HG03378 (cell line): ENCODE data around the gene SLC35F5.
A peak's percentile ranks its signal among the peaks of the same experiment; 100 is the strongest.
"Not testable (repeated sequence)": the region's sequence is repeated elsewhere in the genome, so short reads cannot be mapped to it uniquely, and the experiment has no call there.

Source experiments
- ATAC-seq: cut with Tn5 transposase; IDR thresholded peaks from one replicate; pipeline ENCODE4 v1.9.1; 2021; ENCODE audit warnings: mild to moderate bottlenecking, moderate library complexity; ENCODE audit not compliant: unreplicated experiment

Gene SLC35F5, protein sequence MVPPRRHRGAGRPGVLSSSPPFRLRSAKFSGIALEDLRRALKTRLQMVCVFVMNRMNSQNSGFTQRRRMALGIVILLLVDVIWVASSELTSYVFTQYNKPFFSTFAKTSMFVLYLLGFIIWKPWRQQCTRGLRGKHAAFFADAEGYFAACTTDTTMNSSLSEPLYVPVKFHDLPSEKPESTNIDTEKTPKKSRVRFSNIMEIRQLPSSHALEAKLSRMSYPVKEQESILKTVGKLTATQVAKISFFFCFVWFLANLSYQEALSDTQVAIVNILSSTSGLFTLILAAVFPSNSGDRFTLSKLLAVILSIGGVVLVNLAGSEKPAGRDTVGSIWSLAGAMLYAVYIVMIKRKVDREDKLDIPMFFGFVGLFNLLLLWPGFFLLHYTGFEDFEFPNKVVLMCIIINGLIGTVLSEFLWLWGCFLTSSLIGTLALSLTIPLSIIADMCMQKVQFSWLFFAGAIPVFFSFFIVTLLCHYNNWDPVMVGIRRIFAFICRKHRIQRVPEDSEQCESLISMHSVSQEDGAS

DNA sequence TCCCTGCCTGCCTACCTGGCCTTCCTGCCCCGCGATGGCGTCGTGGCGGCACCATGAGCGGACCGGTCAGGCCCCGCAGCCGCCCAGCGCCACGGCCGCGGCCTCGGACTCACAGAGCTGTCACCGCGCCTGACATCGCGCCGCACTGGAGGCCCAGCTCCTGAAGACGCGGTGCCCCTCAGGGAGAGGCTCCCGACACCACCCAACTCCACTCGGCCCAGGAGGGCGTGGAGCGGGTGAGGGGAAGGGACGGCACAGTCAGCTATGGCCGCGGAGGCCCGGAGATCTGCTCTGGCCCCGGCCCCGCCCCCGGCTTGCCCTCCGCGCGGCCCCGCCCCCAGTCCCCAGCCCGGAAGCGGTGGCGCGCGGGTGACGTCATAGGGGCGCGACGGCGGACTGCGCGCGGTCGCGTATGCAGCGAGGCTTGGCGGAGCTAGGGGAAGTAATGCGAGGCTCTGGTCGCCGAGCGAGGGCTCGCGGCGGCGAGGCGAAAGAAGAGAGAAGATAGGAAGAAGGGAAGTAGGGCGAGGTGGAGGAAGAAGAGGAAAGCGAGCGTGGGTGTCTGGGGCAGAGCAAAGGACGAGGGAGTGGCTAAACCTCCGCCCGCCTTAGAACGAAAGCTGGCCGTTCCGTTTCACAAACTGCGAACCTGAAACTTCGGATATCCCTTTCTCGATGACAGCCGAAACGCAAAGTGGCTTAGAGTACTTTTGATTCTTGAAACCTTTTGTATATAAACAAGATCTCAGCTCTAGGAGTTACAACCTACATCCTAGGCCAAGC is at the start of gene SLC35F5:
TSS of gene SLC35F5 (minus strand) at position 288 of the 783 bp plus-strand sequence. CDS start at position 55, 233 bp downstream.
- ATAC-seq = peak; percentile 81

DNA sequence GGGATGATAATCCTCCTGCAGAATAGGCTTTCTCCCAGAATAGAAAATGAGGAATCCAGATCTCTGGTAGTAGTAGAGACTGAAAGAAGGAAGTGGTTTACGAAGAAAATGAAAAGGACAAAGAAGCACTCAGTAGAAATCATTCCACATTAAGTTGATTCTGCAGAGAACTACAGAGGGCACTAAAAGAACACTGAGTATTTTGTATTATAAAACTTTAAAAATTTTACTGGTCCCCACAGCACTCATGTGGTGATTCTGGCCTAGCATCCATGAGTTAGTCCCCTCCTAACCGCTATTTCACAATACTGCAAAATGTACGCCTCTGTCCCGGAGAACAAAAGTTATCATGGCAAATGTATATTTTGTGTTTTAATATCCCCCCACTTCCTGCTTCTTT is 42.9 kb upstream of the SLC35F5 start:
- no peak for ATAC-seq

DNA sequence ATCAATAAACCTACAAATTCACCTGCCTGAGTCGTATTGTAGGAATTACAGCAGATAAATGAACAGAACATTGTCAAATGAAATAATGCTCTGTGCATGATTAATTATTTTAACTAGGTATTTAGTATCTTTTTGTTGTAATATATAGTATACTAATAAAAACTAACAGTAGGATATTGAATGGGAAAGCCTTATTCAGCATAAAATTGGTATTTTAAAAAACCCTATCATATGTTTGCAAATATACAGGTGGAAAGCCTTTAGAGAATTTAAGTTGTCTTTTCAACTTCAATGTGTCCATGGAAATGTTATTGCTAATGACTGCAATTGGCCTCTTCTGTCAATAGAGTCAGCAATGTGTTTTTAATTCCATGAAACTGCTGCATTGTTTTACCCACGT is 40.8 kb upstream of the SLC35F5 start:
- no peak for ATAC-seq

DNA sequence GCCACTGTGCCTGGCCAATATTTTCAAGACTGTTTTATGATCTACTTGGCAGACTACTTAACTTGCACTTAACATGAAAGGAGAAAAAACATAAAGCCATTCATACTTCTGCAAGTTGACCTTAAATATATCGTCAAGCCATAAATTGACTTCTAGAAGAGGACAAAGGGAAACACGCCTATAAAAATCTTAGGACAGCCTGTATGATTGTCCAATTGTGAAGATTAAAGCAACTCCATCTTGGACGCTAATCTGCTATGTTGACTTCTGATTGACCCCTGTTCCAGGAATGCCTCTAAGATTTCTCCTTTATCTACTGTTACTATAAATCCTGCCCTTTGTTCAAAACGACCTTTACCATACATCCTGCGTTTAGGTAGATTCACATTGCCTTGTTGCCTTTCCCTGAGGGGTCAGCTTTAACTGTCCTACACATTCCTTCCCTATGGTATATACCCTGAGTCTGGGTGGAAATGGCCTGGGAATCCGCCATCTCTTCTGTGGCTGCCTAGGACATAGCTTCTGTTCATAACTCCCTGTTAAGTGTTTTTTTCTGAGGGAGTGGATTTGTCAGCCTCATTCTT is 40.2 kb upstream of the SLC35F5 start:
- no peak for ATAC-seq

DNA sequence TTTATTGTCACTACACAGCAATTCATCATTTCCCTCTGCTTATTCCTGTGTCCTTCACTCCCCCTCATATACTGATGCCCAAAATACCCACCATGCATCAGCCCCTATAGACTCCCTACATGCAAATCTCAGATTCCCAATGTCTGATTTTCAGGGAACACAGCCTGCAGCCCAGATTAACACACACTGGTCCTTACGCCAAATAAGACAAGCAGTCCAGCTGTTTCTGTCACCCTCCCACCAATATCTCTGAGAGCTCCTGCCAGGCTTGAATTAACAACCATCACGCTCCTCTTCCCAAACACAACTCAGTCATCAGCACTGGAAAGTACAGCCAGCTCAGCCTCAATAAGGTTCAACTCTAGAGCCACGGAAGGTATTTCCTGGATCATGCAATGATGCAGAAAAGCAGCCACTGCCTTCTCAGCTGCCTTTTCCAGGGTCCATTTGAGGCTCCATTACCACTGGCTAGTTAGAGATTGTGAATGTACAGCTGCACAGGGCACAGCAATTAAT is 39.0 kb upstream of the SLC35F5 start:
- no peak for ATAC-seq

DNA sequence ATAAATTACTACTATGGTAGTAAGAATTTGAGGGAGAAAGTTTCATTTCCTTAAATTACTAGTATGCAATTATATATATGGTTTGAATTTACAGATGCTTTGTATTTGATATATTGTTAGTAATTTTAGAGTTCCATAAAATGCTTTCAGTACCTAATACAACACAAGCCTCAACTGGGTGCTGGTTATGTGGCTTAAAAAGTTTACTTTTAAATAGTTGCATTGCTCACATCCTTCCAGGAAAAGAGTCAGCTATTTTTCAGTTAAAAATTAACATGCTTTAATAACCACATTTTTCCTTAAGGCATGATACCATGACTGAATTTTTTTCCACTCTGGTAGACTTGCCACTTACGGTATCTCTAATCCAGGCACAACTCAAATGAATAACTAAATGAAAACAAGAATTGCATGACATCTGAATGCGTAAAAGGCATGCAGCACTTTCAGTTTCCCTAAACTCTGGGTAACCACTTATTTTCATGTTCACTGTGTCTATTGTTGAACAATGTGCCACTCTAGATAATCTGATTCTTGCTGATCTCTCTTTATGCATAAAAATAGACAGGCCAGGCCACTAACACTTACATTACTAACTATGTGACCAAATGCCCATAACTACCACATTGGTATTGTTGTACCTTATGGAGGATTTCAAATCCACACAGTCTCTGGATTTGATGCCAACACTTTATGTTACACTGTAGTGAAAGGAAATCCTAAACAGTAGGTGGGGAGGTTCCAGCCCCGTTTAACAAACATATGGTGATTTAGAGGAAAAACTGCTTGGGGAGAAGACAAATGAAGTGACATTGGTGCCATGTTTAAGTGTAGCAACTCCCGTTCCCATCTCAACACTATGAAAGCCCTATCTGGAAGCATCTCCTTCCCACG is 35.5 kb upstream of the SLC35F5 start:
- ATAC-seq = peak; percentile 98

DNA sequence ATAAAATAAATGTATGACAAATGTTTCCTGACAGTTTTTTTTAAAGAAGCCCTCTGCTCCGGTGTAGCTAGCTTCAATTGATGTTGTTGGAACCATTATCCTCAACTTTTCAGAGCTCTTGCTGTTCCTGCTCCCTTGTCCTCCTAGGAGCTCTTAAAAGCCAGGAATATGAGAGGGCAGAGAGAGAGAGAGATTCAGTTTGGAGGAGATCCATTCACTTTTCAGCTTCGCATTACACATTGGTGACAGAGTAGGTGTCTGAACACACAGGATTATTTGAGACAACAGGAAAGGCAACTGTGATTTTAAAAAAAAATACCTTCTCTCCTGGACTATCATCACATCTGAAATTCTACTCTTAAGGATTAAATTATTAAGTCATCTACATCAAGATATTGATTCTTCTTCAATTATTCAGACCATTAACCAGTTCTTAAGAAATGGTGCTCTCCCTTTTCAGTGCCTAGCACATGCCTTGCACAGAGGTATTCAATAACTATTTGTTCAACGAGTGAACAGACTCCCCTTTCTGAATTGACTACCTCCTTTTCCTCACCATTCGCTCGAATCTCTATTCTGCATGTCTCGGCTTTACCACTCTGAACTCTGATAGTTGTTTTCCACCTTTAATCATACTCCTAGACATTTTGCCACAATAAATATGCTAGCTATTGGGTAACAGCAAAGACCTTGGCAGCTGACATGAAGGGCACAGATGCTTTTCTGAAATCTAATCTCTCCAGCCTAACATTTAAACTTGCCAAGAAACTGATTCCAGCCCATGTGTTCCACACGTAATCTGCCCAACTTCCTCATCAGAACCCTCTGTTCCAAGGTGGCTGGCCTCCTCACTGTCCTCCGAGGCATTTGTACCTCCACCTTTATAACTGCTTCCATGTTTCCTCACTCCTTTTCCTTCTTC is 28.6 kb upstream of the SLC35F5 start:
- ATAC-seq = no peak

DNA sequence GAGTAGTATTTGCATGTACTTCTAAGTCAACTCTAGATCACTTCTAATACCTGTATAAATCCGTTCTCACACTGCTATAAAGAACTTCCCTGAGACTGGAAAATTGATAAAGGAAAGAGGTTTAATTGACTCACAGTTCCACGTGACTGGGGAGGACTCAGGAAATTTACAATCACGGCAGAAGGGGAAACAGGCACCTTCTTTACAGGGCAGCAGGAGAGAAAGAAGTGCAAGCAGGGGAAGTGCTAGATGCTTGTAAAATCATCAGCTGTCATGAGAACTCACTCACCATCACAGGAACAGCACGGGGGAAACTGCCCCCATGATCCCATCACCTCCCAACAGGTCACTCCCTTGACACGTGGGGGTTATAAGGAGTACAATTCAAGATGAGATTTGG is 24.0 kb upstream of the SLC35F5 start:
- ATAC-seq = no peak

DNA sequence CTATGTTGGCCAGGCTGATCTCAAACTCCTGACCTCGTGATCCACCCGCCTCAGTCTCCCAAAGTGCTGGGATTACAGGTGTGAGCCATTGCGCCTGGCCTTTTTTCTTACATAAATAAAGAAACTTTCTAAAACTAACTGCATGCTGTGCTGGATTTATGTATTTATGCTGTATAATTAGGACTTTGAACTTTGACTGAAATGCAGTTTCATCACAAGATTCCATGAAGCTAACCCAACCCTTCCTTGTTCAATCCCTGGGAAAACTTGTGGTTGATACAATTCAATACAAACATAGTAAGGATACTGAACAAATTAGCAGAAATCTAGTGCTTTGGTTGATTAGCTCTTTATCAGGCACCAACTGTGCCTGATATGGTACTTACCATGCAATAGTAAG is 20.9 kb upstream of the SLC35F5 start:
- no peak for ATAC-seq

DNA sequence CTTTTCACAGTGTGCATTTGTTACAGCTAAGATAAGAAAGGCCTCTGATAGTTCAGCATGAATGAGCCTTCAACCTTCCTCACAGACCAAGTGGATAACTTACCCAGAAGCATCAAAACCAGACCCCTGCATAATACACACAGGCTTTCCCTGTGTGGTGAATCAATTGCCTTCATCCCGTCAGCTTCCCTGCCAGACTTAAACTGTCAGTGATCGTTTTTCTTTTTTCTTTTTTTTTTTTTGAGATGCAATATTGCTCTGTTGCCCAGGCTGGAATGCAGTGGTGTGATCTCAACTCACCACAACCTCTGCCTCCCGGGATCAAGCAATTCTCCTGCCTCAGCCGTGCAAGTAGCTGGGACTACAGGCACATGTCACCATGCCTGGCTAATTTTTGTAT is 20.5 kb upstream of the SLC35F5 start:
- ATAC-seq = no peak

DNA sequence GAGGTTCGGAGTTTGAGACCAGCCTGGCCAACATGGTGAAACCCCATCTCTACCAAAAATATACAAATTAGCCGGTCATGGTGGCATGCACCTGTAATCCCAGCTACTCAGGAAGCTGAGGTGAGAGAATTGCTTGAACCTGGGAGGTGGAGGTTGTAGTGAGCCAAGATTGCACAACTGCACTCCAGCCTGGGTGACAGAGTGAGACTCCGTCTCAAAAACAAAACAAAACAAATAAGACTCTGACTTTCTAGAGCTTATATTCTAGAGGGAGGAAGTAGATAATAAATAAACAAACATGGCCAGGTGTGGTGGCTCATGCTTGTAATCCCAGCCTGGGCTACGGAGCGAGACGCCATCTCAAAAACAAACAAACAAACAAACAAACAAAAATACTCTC is 18.2 kb upstream of the SLC35F5 start:
- not testable (repeated sequence) for ATAC-seq

DNA sequence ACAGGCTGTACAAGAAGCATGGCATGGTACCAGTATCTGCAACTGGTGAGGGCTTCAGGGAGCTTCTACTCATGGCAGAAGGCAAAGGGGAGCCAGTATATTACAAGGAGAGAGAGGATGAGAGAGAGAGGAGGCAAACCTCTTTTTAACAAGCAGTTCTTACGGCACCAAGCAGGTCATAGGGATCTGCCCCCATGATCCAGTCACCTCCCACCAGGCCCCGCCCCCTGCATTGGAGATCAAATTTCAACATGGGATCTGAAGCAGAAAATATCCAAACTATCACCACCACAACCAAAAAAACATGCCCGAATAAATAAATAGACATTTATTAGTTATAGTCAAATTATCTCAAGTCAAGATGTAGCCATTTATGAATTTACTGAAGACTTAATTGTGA is 14.5 kb upstream of the SLC35F5 start:
- ATAC-seq = no peak

DNA sequence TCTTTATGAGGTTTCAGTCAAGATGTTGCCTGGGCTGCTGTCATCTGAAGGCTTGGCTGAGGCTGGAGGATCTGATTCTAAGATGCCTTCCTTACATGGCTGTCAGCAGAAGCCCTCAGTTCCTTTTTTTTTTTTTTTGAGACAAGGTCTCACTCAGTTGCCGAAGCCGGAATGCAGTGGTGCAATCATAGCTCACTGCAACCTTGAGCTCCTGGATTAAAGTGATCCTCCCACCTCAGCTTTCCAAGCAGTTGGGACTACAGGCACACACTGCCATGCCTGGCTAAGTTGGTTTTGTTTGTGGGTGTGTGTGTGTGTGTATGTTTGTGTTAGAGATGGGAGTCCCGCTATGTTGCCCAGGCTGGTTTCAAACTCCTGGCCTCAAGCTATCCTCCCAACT is 13.1 kb upstream of the SLC35F5 start:
- no peak for ATAC-seq

DNA sequence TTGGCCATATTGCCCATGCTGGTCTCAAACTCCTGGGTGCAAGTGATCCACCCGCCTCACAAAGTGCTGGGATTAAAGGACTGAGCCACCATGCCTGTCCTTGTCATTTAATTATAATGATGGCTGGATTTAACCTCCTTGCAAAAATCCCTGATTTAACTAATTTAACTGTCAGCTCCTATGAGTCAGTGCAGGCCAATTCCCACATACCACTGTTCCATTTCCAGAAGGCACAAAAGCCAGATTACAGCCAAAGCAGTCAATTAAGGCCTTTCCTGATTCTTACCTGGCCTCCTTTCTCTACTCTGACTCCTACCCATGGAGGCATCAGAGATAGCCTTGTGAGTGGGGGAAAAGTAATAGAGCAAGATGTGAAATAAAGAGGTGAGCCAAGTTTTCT is 12.3 kb upstream of the SLC35F5 start:
- ATAC-seq = no peak

DNA sequence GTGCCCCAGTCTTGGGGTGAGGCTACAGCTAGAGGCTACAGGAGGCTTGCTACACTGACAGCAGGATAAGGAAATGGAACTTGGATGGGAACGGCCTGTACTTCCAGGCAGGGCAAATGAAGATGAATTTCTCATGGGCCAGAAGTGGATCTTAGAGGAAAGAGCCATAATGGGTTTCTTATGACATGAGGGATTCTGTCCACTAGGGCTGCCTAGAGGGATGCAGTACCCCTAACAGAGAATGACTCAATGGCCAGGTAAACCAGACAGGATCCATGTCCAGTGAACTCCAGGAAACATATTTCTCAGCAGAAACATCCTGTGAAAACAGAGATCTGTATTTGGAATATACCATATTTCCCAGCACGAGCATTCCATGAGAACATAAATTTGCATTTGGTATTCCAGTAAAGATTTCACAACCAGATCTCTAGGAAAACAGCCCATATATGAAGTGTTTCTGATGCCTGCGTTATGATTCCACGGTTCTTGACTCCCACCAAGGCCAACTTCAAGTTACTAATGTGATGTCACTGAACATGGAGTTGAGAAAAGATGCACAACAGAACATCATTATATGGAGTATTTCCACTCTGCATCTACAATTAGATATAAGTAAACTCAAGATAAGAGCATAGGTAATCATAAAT is 11.5 kb upstream of the SLC35F5 start:
- no peak for ATAC-seq

DNA sequence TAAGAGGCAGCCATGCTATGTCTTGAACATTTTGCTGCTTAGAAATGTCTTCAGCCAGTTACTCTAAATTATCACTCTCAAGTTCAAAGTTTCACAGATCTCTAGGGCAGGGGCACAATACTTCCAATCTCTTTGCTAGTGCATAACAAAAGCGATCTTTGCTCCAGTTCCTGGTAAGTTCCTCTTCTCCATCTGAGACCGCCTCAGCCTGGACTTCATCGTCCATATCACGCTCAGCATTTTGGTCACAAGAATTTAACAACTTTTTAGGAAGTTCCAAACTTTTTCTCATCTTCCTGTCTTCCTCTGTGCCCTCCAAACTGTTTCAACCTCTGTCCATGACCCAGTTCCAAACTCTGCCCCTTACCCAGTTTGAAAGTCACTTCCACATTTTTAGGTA is 8.8 kb upstream of the SLC35F5 start:
- ATAC-seq = no peak

DNA sequence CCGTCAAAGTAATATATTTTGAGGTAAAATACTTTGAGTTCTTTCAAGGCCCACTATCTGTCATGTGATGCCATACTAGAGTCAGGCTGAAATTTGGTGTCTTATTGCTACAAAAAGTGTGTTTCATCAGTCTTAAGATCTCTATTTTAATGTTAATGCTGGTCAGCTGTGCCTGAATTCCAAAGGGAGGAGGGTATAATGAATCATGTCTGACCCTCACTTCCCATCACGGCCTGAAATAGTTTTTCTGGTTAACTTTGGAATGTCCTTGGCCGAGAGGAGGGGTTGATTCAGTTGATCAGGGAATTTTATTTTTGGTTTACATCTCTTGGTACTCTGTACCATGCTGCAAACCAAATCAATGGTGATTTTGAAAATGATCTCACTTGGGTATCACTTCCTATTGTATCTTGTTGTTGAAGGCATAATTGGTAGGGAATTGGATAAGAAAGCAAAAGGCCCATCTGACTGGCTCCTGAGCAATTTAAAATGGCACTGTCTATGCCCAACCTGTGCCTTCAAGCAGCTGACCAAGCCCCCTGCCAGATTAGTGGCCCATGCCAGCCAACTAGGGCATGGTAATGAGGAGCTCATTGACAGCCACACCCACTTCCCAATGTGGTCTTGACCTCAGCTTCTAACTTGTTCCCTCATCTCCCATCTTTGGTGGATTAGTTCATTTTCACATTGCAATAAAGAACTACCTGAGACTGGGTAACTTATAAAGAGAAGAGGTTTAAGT is 6.1 kb upstream of the SLC35F5 start:
- no peak for ATAC-seq

DNA sequence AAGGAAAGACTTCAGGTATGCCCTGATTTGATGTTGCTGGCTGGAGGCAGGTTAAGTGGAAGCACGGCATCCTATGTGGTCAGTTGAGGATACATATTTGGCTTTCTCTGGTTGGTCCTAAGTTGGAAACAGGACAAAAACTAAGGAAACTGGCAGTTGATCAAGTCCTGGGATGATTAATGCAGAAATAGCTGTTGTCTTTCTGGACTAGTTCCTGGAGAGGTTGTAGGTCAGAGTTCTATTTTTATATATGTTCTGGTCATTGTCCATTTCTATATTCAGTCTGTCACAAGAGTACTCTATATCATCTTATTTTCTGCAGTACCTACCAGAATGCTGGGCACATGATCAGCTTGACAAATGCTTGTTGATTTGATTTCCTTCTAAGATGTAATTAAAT is 4.0 kb upstream of the SLC35F5 start:
- no peak for ATAC-seq
